ENCODE results near the gene MAPK10. TPM values are rescaled to one million over a fixed set of nuclear protein-coding genes. Genes with fewer than 3 reads are reported as not detected.
A peak's percentile ranks its signal among the peaks of the same experiment; 100 is the strongest.

The MAPK10 gene
- total RNA-seq, 1 experiment from 2014 or later: 5.3 TPM

DNA sequence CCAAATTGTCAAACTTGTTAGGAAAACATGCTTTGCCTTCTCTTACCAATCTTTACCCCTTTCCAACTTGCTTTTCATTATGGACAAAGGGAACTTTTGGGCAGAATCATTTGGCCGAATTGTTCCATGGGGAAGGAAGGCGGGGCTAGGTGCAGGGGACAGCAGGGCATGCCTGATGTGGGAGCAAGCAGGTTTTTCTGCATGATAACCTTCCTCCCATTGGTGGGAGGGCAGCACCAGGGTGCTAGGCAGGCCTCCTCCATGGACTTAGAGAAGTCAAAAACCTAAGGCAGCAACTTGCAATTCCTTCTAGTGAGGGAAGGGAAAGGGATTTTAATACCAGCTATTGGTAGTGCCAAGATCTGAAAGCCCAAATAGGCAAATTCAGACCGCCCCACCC, 260.5 kb downstream of the MAPK10 start:
- intact Hi-C loops (cut with micrococcal nuclease): no loop called here
- no peaks in the 10 kb centered on the region for H3K9me3 Mint-ChIP-seq (ENCODE audit: unreplicated experiment)
- ChIA-PET POLR2A (no interaction called here), CTCF (interaction anchor here (0.6 kb wide), 1 partner anchor 74 kb away, joined by 3 read pairs; no protein-coding TSS in a partner anchor)
- peaks cover 4% of the 10 kb centered on the region for H3K36me3 Mint-ChIP-seq (ENCODE audit: insufficient read depth, unreplicated experiment)
- no peak for DNase-seq (ENCODE audit: unreplicated experiment)
- BruUV-seq (replicated peaks): no TSS peak
- no peaks in the 10 kb centered on the region for H3K4me1 Mint-ChIP-seq (ENCODE audit: insufficient read depth, unreplicated experiment)
- TF ChIP-seq, protein P1, sequence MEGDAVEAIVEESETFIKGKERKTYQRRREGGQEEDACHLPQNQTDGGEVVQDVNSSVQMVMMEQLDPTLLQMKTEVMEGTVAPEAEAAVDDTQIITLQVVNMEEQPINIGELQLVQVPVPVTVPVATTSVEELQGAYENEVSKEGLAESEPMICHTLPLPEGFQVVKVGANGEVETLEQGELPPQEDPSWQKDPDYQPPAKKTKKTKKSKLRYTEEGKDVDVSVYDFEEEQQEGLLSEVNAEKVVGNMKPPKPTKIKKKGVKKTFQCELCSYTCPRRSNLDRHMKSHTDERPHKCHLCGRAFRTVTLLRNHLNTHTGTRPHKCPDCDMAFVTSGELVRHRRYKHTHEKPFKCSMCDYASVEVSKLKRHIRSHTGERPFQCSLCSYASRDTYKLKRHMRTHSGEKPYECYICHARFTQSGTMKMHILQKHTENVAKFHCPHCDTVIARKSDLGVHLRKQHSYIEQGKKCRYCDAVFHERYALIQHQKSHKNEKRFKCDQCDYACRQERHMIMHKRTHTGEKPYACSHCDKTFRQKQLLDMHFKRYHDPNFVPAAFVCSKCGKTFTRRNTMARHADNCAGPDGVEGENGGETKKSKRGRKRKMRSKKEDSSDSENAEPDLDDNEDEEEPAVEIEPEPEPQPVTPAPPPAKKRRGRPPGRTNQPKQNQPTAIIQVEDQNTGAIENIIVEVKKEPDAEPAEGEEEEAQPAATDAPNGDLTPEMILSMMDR (IDR thresholded peaks at IDR 0.05; ENCODE audit: unreplicated experiment): no peak
- H3K4me3 Mint-ChIP-seq (ENCODE audit: unreplicated experiment): no peak overlapping the region
- H3K27ac Mint-ChIP-seq (ENCODE audit: low read depth, unreplicated experiment): no peak overlapping the region
- H3K27me3 Mint-ChIP-seq (ENCODE audit: insufficient read depth, unreplicated experiment): no peaks in the 10 kb centered on the region

DNA sequence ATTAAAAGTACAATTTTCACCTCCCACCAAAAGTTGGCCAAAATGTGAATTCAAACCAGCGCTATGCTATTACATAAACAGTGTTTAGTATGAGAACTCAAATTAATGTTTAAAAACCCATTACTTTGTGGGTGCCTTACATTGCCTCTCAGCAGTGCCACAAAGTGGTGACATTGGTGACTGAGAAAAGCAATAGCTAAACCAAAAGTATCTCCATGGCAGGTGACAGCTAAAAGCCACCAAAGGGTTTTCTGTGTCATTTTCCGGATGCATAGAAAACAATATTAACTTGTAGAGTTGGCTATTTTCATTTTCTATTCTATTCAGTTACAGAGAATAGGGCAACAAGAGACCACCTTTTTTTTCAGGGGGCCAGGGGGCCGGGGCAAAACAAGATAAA, 261.2 kb downstream of the MAPK10 start:
- TF ChIP-seq, protein P1 (IDR thresholded peaks at IDR 0.05; ENCODE audit: unreplicated experiment): no peak
- Mint-ChIP-seq H3K27ac (ENCODE audit: low read depth, unreplicated experiment) (no peak overlapping the region), H3K36me3 (ENCODE audit: insufficient read depth, unreplicated experiment) (peaks cover 4% of the 10 kb centered on the region), H3K27me3 (ENCODE audit: insufficient read depth, unreplicated experiment) (no peaks in the 10 kb centered on the region), H3K9me3 (ENCODE audit: unreplicated experiment) (no peaks in the 10 kb centered on the region), H3K4me1 (ENCODE audit: insufficient read depth, unreplicated experiment) (no peaks in the 10 kb centered on the region), H3K4me3 (ENCODE audit: unreplicated experiment) (no peak overlapping the region)
- intact Hi-C loops (cut with micrococcal nuclease): no loop called here
- no peak for DNase-seq (ENCODE audit: unreplicated experiment)
- BruUV-seq (replicated peaks): no TSS peak
- ChIA-PET POLR2A (no interaction called here), CTCF (interaction anchor here (0.6 kb wide), 1 partner anchor 73 kb away, joined by 3 read pairs; no protein-coding TSS in a partner anchor)

DNA sequence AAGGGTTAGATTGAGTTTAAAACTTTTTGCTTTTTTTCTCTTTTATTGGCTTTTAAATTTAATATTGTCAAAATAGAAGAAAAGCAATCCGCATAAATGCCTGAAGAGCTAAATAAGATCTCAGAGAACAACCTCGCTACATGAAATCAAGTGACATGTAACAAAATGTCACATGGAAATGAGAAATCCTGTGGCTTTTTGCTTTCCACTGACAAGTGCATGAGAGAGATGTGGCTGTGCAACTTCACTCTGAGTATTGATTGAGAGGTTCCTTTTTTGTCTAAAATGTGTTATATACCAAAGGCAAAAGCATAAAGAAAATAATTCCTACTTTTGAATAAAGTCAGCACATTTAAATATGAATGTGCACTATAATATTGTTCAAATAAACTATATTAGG, 263.5 kb downstream of the MAPK10 start:
- no peak for DNase-seq (ENCODE audit: unreplicated experiment)
- Mint-ChIP-seq H3K4me3 (ENCODE audit: unreplicated experiment) (no peak overlapping the region), H3K36me3 (ENCODE audit: insufficient read depth, unreplicated experiment) (peaks cover 4% of the 10 kb centered on the region), H3K27ac (ENCODE audit: low read depth, unreplicated experiment) (no peak overlapping the region), H3K4me1 (ENCODE audit: insufficient read depth, unreplicated experiment) (no peaks in the 10 kb centered on the region), H3K27me3 (ENCODE audit: insufficient read depth, unreplicated experiment) (no peaks in the 10 kb centered on the region), H3K9me3 (ENCODE audit: unreplicated experiment) (no peaks in the 10 kb centered on the region)
- intact Hi-C loops (cut with micrococcal nuclease): no loop called here
- ChIA-PET CTCF (no interaction called here), POLR2A (no interaction called here)
- TF ChIP-seq, protein P1 (IDR thresholded peaks at IDR 0.05; ENCODE audit: unreplicated experiment): no peak
- BruUV-seq (replicated peaks): no TSS peak

DNA sequence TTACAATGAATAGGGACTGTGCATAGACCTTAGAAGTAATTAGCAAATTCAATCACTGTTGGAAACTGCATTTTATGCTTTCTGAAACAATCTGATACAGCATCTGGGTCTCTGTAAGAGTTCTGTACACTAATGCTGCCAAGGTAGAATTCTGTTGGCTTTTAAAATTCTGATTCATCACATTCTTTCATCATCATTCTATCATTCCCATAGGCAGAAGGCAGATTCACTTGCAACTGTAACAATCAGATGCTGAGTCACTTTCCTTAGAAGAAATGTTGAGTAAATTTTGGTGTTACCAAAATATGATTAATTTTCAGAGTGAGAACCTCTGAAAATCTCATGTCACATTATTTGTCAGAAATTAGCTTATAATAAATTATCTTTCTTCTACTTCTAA, 267.2 kb downstream of the MAPK10 start:
- CTCF ChIA-PET: interaction anchor here (0.6 kb wide), 2 partner anchors 11 to 41 kb away, joined by 4 read pairs; no protein-coding TSS in a partner anchor
- Mint-ChIP-seq H3K27ac (ENCODE audit: low read depth, unreplicated experiment) (no peak overlapping the region), H3K4me3 (ENCODE audit: unreplicated experiment) (no peak overlapping the region), H3K4me1 (ENCODE audit: insufficient read depth, unreplicated experiment) (no peaks in the 10 kb centered on the region), H3K27me3 (ENCODE audit: insufficient read depth, unreplicated experiment) (no peaks in the 10 kb centered on the region), H3K36me3 (ENCODE audit: insufficient read depth, unreplicated experiment) (no peaks in the 10 kb centered on the region), H3K9me3 (ENCODE audit: unreplicated experiment) (no peaks in the 10 kb centered on the region)
- POLR2A ChIA-PET: no interaction called here
- BruUV-seq (replicated peaks): no TSS peak
- TF ChIP-seq, protein P1 (IDR thresholded peaks at IDR 0.05; ENCODE audit: unreplicated experiment): no peak
- peak; percentile 86 for DNase-seq (ENCODE audit: unreplicated experiment)
- intact Hi-C loops (cut with micrococcal nuclease): no loop called here
